Middle frontal gyrus (tissue), 1 donor: ENCODE data around the gene ZNF438.
"Not testable (repeated sequence)": the region's sequence is repeated elsewhere in the genome, so short reads cannot be mapped to it uniquely, and the experiment has no call there.

ENCODE experiments used
- DNase-seq: peaks from one replicate; pipeline ENCODE4 v3.0.0-alpha.2; 2015; ENCODE audit warnings: low spot score; ENCODE audit errors: extremely low spot score

ZNF438 gene

DNA sequence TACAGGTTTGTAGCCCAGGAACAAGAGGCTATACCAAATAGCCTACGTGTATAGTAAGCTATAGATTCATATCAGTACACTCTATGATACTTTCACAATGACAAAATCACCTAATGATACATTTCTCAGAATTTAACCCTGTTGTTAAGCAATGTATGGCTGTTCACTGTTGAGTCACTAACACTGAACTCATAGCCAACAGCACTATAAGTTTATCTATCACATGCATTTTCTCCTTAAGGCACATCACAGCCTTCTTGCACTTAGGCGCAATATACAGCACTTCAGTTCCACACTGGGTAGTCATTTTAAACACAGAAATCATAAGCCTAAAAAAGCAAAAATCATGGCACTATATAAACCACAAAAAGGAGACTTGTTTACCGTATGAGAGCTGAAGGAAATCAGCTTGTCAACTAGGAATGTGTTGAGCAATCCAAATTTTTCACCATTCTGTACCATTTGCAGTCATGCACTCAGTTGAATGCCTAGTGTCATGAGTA, 45.6 kb downstream of the ZNF438 start:
- DNase-seq, result no peak

DNA sequence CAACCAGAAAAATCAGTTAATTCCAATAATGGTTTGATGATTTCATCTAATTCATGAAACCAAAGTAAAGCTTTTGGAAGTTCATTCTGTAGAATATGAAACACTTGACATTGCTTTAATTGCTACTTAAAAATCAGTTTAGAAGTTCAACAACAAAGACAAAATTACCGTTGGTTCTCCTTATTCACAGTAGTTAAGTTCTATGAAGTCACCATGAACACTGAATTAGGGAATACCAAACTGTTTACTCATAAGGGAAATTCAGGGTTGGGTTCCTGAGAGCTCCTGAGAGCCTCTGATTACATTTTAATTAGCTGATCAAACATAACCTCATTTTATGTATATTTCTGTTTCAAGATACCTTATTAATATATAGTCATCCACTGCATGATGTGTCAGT, 46.2 kb downstream of the ZNF438 start:
- DNase-seq, result no peak

DNA sequence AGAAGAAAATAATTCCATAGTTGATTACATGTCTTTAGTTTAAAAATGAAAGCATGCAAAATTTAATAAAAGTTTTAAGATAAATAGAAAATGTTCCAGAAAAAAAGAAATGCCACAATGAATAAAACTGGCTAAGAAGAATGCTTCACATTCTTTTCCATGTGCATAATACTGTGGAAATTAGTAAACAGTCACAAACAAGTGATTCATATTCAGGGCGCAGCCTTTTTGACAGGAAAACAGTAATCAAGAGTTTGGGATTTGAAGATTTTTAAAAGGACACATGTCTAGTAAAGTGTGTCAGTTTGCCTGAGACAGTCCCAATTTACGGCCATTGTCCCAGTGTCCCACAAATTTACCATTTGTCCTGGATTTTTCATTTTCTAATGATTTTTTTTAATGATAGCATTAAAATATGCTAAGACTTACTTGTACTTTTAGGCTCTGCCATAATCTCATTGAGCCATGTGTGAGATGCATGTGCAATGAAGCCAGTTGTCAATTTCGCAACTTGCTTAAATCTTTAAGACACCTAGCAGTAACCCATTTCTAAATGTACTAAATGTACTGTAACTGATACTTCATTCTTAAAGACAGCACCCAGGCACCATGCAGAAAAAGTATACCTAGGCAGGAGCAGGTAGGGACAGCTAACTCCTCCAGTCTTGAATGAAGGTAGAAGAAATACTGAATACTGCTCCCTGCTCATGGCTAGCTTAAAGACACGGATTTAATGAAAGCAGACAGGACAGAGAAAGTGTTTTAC, 46.9 kb downstream of the ZNF438 start:
- DNase-seq, result no peak

DNA sequence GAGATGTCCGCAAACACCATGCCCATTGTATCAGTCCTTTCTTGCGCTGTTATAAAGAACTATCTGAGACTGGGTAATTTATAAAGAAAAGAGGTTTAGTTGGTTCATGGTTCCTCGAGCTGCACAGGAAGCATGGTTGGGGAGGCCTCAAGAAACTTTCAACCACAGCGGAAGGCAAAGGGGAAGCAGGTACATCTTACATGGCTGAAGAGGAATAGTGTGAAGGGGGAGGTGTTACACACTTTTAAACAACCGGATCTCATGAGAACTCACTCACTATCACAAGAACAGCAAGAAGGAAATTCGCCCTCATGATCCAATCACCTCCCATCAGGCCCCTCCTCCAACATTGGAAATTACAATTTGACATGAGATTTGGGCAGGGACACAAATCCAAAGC, 48.5 kb downstream of the ZNF438 start:
- DNase-seq, result not testable (repeated sequence)

GRCh38 chr10:30980951-30981616, 50.6 kb downstream of the ZNF438 start:
- DNase-seq, result no peak

DNA sequence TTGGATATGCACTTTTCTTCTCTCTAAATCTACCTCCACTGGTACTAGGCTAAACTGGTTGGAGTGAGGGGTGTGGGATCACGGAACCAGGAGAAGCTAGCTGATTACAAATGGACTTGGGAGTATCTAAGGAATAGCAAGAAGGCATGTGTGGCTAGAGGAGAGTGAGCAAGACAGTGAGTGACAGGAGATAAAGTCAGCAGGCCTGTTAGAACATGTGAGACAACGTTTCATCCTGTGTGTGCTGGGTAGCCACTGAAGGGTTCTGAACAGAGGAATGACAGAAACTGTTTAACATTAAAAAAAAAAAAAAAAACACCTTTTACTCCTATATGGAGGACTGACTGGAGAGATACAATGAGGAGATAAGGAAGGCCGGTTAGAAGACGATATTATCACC, 51.7 kb downstream of the ZNF438 start:
- DNase-seq, result no peak

- DNase-seq, result no peak
Observed at GRCh38 chr10:30978843-30979242, 52.8 kb downstream of the ZNF438 start.

DNA sequence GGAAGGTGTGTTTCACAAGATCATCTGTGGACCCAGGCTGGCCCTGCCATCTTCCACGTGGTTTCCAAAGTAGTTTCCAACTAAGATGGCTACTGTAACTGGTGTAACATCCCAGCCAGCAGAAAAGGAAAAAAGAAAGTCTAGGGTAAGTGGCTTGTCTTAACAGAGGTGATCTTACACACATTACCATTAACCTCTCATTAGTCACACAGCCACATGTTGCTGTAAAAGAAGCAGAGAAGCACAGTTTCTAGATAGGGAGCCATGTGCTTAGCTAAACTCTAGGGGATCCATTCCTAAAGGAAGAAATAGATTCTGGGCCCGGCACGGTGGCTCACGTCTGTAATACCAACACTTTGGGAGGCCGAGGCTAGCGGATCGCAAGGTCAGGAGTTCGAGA, 54.3 kb downstream of the ZNF438 start:
- DNase-seq, result no peak

GRCh38 chr10:30974773-30975415, 56.8 kb downstream of the ZNF438 start:
- no peak for DNase-seq

DNA sequence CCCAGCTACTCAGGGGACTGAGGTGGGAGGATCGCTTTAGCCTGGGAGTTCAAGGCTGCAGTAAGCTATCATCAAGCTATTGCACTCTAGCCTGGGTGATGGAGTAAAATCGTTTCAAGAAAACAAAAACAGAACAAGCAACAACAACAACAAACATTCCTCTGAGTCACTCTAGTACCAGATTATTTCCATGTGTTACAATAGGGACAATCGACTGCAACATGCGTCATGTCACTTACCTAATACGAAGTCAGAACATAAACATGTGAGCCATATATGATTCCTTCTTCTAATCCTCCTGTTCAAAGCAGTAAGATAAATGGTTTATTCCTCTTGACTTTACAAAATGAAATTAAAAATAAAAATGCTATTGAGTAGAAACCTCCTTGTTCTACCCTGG, 57.3 kb downstream of the ZNF438 start:
- no peak for DNase-seq

GRCh38 chr10:30973737-30974136, 57.9 kb downstream of the ZNF438 start:
- no peak for DNase-seq

DNA sequence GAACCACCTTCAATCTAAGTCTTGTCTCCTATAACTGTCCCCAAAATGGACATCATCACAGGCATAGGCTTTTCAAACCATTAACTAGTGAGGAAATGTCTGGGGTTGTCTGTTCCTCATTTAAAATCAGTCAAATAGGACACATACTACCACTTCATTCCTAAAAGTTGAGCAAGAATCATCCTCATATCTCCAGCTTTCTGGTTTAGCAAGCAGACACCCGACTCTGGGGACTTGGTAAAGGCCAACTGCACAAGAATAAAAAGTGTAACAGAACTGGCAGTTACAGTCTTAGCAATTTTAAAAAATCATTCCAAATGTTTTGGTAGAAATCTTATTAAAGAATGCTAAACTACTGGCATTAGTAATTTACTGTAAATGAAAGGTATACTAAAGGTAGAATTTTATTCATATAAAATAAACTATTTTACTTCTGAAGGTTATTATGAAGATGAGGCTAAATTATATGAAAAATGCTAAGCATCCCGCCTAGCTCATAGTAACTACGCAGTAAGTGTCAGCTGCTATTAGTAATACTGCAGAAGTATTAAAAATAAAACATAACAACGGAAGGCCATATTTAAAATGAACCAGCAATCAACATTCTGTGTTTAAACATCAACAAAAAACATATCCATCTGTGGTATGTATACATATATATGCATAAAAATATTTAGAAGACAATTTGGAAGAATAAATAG, 60.8 kb downstream of the ZNF438 start:
- DNase-seq, result no peak

- no peak for DNase-seq
Observed at GRCh38 chr10:30968711-30969110, 63.0 kb downstream of the ZNF438 start.

- DNase-seq, result no peak
Observed at GRCh38 chr10:30967650-30968410, 63.8 kb downstream of the ZNF438 start.

GRCh38 chr10:30963992-30964930, 67.4 kb downstream of the ZNF438 start:
- no peak for DNase-seq

DNA sequence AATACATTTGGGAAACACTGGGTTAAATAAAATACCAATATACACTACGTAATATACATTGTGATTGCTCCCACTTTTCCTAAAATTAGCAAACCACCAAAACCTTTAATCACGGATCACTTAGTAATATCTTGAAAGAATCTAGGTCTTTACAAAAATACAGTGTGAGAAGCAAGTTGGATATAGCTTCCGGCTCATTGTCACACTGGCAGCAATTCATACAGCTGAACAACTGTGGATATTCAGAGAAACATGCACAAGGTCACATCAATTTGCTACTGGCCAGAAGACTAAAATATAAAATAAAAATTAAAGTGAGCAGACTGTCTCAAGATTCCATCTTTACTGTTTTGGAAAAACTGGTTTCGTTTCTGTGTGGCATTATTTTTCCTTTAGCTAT, 69.1 kb downstream of the ZNF438 start:
- no peak for DNase-seq

- DNase-seq, result no peak
Observed at GRCh38 chr10:30959836-30960210, 71.8 kb downstream of the ZNF438 start.

- DNase-seq, result not testable (repeated sequence)
Observed at GRCh38 chr10:30949218-30949617, 82.4 kb downstream of the ZNF438 start.

- DNase-seq, result no peak
Observed at GRCh38 chr10:30944005-30944404, 87.7 kb downstream of the ZNF438 start.

- no peak for DNase-seq
Observed at GRCh38 chr10:30943451-30943850, 88.2 kb downstream of the ZNF438 start.
